ENCODE measurements around the gene HAGHL.
"Not testable (repeated sequence)": the region's sequence is repeated elsewhere in the genome, so short reads cannot be mapped to it uniquely, and the experiment has no call there.

The HAGHL gene

GRCh38 chr16:760545-761343, 33.8 kb downstream of the HAGHL start, which contains the start of gene MSLN:
Gene MSLN (plus strand): TSS chr16:760734. CDS start chr16:762681, 1,947 bp downstream.
- DNase-seq, result no peak

DNA sequence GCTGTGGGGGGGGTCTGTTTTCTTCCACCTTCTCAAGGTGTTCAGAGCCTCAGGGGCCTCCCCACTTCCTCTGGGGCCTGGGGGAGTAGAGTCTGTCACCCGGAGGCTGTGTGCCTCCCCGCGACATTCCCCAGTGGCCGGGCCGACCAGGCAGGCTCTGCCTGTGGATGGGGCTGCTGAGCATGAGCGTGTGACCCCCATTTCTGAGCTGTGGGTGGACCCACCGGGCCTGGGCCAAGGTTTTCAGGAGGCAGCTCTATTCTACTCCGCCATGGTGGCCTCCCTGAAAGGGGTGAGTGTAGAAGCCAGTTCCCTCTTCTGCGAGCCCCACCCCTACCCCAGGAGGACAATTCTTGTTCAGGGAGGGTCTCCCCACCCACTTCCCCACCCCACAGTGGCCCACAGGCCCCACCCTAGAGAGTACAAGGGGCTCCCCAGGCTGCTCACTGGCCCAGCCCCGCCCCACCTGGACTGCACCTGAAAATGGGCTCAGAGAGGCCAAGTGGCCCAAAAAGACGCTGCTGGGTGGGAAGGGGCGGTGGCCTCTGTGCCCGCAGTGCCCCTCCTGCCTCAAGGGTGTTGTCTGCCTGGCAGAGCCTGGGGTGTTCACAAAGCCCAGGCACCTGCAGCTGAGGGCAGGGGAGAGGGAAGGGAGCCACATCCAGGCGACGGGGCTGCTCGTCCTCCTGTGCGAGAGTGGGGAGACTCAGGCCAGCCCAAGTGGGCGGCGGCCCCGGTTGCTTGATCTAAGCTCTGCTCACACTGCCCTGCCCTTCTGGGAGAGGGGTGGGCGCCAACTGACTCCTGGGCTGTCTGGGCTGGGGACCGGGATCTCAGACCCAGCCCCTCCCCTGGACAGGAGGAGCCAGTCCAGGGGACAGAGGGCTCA, 35.0 kb downstream of the HAGHL start:
- no peak for DNase-seq

DNA sequence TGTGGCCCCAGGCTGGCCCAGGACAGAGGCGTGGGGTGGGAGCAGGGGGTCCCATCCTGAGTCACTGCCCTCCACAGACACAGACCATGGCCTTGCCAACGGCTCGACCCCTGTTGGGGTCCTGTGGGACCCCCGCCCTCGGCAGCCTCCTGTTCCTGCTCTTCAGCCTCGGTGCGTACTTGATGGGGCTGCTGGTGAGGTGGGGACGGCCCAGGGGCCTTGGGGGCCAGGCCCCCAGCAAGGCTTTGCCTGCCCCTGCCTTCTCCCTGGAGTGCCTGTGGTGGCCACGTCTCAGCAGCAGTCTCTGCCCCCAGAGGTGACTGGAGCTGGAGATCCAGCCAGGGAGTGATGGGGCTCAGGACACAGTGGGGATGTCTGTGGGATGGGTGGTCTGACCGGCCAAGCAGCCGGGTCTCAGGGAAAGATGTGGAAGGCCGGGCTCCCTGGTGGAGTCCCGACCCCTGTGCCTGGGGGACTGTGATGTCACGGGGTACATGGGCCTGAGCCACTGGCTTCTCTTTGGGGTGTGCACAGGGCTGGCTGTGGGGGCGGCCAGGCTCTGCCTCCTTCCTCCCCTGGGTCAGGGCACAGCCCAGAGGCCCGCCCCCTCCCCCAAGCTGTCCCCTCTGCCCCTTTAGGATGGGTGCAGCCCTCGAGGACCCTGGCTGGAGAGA, 35.8 kb downstream of the HAGHL start:
- DNase-seq, result no peak

DNA sequence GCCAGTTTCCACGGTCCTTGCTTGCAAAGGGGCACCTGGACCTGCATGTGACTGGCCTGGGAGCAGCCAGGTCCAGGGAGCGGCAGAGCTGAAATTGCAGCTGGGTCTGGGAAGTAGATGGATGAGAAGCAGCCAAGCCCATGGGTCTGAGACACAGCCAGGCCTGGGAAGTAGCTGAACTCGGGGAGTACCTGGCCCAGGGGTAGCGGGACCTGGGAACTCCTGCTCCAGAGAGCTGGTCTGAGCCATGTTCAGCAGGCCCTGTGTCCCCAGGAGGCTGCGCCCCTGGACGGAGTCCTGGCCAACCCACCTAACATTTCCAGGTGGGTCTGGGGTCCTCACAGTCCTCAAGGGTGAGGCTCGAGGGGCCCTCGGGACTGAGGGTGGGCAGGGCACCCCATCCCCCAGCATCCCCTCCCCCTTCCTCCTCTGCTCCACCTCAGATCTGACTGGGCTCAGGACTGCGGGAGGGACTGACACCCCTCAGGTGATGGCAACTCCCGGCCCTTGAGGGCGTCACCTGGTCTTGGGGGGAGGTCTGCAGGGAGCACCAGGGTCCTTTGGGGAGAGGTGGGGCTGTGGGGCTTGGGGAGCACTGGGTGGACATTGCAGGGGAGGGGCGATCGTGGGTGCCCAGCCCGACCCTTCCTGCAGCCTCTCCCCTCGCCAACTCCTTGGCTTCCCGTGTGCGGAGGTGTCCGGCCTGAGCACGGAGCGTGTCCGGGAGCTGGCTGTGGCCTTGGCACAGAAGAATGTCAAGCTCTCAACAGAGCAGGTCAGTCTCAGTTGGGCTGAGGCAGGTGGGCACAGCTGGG, 36.7 kb downstream of the HAGHL start:
- peak; percentile 28 for DNase-seq

DNA sequence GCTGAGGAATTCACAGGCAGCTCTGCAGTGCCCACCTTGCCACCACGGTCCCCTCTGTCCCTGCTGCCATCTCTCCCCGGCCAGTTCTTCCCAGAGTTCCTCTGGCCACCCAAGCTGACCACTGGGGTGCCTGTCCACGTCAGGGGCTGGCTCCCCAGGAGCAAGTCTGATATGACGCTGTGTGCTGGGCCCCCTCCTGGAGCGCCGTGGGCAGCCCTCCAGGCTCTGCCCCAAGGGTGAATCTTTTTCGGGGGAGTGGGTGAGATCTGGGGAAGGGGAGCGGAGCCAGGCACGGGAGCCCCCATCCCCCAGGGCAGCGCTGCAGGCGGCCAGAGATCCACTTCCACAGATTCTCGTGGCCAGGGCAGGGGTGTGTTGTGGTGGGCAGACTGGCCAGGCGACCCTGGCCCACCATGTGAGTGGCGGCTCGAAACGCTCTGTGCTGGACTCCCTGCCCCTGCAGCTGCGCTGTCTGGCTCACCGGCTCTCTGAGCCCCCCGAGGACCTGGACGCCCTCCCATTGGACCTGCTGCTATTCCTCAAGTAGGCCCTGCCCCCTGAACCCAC, 37.4 kb downstream of the HAGHL start:
- no peak for DNase-seq

GRCh38 chr16:764848-765487, 38.1 kb downstream of the HAGHL start:
- no peak for DNase-seq

GRCh38 chr16:765488-765865, 38.6 kb downstream of the HAGHL start:
- no peak for DNase-seq

DNA sequence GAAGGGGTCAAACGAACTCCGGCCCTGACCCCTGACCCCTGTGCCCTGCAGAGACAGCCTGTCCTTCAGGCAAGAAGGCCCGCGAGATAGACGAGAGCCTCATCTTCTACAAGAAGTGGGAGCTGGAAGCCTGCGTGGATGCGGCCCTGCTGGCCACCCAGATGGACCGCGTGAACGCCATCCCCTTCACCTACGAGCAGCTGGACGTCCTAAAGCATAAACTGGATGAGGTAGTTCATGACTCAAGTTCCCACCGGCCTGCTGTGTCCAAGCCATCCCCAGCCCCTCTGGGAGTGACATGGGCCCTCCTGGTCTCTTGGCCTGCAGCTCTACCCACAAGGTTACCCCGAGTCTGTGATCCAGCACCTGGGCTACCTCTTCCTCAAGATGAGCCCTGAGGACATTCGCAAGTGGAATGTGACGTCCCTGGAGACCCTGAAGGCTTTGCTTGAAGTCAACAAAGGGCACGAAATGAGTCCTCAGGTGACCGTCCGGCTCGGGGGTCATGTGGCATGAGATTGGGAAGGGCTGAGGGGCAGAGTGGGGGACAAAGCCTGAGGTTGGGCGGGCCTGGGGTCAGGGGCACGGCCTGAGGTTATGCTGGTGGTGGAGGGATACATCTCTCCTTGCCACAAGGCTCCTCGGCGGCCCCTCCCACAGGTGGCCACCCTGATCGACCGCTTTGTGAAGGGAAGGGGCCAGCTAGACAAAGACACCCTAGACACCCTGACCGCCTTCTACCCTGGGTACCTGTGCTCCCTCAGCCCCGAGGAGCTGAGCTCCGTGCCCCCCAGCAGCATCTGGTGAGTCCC, 39.3 kb downstream of the HAGHL start:
- peak; percentile 31 for DNase-seq

- no peak for DNase-seq
Observed at GRCh38 chr16:766820-767640, 40.1 kb downstream of the HAGHL start.

DNA sequence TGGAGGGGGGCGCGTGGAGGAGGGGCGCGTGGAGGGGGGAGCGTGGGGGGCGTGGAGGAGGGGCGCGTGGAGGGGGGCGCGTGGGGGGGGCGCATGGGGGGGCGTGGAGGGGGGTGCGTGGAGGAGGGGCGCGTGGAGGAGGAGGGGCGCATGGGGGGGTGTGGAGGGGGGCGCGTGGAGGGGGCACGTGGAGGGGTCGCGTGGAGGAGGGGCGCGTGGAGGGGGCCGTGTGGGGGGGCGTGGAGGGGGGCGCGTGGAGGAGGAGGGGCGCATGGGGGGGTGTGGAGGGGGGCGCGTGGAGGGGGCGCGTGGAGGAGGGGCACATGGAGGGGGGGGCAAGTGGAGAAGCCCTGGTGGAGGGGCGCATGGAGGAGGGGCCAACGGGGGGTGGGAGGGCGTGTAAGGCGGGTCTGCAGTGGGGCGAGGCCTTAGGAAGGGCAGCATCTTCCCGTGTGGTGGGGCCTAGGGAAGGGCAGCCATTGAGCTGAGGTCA, 40.9 kb downstream of the HAGHL start:
- no peak for DNase-seq

- peak; percentile 18 for DNase-seq
Observed at GRCh38 chr16:768428-768827, 41.5 kb downstream of the HAGHL start.

GRCh38 chr16:769184-769784, 42.4 kb downstream of the HAGHL start:
- DNase-seq, result no peak

- no peak for DNase-seq
Observed at GRCh38 chr16:769934-770333, 43.0 kb downstream of the HAGHL start.

GRCh38 chr16:770411-770810, 43.5 kb downstream of the HAGHL start:
- no peak for DNase-seq

GRCh38 chr16:772959-773358, 46.1 kb downstream of the HAGHL start:
- no peak for DNase-seq

- peak; percentile 76 for DNase-seq
Observed at GRCh38 chr16:774086-775001, 47.4 kb downstream of the HAGHL start.

DNA sequence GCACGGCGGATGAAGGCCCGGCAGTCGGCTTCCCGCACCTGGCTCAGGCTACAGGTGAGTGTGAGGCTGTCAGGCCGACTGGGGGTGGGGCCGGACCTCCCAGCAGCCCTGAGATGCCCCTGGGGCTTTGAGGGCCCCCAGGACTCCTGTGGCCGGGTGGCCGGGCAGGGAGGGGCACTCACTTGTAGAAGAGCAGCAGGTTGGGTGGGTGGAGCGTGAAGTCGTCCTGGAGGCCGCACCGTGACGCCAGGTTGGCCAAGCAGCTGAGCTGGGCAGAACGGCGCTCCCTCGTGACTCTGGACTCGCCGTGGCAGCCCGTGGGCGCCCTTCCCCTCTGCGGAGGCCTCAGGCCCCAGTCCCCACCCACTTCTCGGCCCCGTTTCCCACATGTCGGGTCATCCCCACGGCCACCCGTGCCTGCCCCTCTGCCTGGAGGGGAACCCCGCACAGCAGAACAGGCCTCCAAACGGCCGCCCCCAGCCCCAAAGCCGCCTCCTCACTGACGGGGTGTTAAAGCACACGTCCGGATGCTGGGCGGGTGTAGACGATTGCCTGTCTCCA, 48.4 kb downstream of the HAGHL start:
- no peak for DNase-seq

DNA sequence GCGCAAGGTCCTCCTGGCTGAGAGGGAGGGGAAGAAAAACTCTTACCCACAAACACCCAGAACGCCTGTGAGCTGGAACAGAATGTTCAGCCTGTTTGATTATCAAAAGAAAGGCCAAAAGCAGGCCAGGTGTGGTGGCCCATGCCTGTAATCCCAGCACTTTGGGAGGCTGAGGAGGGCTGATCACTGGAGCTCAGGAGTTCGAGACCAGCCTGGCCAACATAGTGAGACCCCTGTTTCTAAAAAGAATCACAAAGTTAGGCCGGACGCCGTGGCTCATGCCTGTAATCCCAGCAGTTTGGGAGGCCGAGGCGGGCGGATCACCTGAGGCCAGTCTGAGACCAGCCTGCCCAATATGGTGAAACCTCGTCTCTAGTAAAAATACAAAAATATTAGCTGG, 49.4 kb downstream of the HAGHL start:
- not testable (repeated sequence) for DNase-seq
